ENCODE measurements around the gene ERBB4.

DNA sequence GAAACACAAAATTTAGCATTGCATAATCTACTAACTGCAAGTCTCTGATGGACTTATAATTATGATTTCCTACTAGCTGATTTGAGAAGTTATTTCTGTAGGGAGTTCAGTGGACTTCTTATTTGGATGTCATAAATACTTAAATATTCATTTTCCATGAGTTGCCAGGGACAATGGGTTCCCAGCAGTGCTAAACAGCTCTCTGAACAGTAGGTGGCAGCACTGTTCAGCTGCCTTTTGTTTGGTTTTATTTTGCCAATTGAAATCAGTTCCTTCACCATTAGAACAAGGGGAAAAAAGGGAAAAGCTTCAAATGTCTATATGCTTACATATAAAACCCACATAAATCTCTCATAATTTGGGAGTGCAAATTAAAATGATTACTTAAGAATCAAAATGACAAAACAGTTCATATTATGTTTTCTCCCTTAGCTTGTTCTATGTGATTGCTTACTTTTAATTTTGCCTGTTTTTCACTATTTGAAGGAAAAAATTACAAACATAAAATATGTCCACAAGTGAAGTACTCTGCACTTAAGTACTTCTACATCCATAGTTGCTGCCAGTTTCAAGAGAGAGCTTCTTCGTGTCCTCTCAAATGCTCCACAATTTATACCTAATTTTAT is 1083.3 kb downstream of the ERBB4 start:
- no peak for TF ChIP-seq TEAD4 (IDR thresholded peaks at IDR 0.05; ENCODE audit: borderline replicate concordance, insufficient read depth)
- TF ChIP-seq, protein P1, sequence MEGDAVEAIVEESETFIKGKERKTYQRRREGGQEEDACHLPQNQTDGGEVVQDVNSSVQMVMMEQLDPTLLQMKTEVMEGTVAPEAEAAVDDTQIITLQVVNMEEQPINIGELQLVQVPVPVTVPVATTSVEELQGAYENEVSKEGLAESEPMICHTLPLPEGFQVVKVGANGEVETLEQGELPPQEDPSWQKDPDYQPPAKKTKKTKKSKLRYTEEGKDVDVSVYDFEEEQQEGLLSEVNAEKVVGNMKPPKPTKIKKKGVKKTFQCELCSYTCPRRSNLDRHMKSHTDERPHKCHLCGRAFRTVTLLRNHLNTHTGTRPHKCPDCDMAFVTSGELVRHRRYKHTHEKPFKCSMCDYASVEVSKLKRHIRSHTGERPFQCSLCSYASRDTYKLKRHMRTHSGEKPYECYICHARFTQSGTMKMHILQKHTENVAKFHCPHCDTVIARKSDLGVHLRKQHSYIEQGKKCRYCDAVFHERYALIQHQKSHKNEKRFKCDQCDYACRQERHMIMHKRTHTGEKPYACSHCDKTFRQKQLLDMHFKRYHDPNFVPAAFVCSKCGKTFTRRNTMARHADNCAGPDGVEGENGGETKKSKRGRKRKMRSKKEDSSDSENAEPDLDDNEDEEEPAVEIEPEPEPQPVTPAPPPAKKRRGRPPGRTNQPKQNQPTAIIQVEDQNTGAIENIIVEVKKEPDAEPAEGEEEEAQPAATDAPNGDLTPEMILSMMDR (IDR thresholded peaks at IDR 0.05): peak; percentile 98
- peak; percentile 67 for TF ChIP-seq SMC3 (IDR thresholded peaks at IDR 0.05; ENCODE audit: low read depth, low read length)
- TF ChIP-seq CHD2 (IDR thresholded peaks at IDR 0.05; ENCODE audit: low read length, partially characterized antibody): no peak
- TF ChIP-seq, protein P2, sequence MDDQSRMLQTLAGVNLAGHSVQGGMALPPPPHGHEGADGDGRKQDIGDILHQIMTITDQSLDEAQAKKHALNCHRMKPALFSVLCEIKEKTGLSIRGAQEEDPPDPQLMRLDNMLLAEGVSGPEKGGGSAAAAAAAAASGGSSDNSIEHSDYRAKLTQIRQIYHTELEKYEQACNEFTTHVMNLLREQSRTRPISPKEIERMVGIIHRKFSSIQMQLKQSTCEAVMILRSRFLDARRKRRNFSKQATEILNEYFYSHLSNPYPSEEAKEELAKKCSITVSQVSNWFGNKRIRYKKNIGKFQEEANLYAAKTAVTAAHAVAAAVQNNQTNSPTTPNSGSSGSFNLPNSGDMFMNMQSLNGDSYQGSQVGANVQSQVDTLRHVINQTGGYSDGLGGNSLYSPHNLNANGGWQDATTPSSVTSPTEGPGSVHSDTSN (IDR thresholded peaks at IDR 0.05): no peak
- TF ChIP-seq EZH2phosphoT487 (IDR thresholded peaks at IDR 0.05; ENCODE audit: borderline replicate concordance, low read depth): no peak
- TF ChIP-seq, protein P3, sequence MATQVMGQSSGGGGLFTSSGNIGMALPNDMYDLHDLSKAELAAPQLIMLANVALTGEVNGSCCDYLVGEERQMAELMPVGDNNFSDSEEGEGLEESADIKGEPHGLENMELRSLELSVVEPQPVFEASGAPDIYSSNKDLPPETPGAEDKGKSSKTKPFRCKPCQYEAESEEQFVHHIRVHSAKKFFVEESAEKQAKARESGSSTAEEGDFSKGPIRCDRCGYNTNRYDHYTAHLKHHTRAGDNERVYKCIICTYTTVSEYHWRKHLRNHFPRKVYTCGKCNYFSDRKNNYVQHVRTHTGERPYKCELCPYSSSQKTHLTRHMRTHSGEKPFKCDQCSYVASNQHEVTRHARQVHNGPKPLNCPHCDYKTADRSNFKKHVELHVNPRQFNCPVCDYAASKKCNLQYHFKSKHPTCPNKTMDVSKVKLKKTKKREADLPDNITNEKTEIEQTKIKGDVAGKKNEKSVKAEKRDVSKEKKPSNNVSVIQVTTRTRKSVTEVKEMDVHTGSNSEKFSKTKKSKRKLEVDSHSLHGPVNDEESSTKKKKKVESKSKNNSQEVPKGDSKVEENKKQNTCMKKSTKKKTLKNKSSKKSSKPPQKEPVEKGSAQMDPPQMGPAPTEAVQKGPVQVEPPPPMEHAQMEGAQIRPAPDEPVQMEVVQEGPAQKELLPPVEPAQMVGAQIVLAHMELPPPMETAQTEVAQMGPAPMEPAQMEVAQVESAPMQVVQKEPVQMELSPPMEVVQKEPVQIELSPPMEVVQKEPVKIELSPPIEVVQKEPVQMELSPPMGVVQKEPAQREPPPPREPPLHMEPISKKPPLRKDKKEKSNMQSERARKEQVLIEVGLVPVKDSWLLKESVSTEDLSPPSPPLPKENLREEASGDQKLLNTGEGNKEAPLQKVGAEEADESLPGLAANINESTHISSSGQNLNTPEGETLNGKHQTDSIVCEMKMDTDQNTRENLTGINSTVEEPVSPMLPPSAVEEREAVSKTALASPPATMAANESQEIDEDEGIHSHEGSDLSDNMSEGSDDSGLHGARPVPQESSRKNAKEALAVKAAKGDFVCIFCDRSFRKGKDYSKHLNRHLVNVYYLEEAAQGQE (IDR thresholded peaks at IDR 0.05; ENCODE audit: low read depth, low read length): no peak
- no peak for TF ChIP-seq SIN3A (IDR thresholded peaks at IDR 0.05; ENCODE audit: borderline replicate concordance, low read depth, low read length)
- TF ChIP-seq TAF1 (IDR thresholded peaks at IDR 0.05; ENCODE audit: borderline replicate concordance, low read depth, low read length): no peak
- no peak for TF ChIP-seq MXI1 (IDR thresholded peaks at IDR 0.05; ENCODE audit: low read depth, low read length)
- TF ChIP-seq EP300 (IDR thresholded peaks at IDR 0.05; ENCODE audit: borderline replicate concordance in 1 of 2, low read depth in 1 of 2, low read length in 1 of 2): no peak

Data from SK-N-SH (cell line).